ENCODE measurements around the gene RBM26.

Gene RBM26

GRCh38 chr13:79439275-79439674 is 33.2 kb upstream of the RBM26 start:
- no peaks in the 10 kb centered on the region for H3K27me3 ChIP-seq (ENCODE audit: control insufficient read depth, insufficient read depth, low read length)
- peaks cover 42% of the 10 kb centered on the region for H3K4me1 ChIP-seq (ENCODE audit: control insufficient read depth, insufficient read depth, low read length)
- no peaks in the 10 kb centered on the region for H3K36me3 ChIP-seq (ENCODE audit: control insufficient read depth, insufficient read depth, low read length)
- H3K9me3 ChIP-seq (ENCODE audit: control insufficient read depth, low read length), result no peaks in the 10 kb centered on the region
- H3K4me3 ChIP-seq (ENCODE audit: low read length), result no peak overlapping the region
- H3K9ac ChIP-seq (ENCODE audit: low read length), result no peak overlapping the region

DNA sequence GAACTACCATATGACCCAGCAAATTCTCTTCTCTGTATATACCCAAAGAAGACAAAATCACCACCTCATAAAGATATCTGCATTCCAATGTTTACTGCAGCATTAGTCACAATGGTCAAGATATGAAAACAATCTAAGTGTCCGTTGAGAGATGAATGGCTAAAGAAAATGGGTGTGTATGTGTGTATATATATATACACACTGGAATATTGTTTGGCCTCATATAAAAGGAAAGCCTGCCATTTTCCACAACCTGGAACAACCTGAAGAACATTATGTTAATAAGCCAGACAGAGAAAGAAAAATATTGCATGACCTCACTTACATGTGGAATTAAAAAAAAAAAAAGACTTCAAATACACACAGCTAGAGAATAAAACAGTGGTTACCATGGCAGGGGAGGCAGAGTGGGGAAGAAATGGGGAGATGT is 29.5 kb upstream of the RBM26 start:
- H3K36me3 ChIP-seq (ENCODE audit: control insufficient read depth, insufficient read depth, low read length), result no peaks in the 10 kb centered on the region
- no peak overlapping the region for H3K9ac ChIP-seq (ENCODE audit: low read length)
- H3K27me3 ChIP-seq (ENCODE audit: control insufficient read depth, insufficient read depth, low read length), result no peaks in the 10 kb centered on the region
- H3K4me3 ChIP-seq (ENCODE audit: low read length), result no peak overlapping the region
- no peaks in the 10 kb centered on the region for H3K9me3 ChIP-seq (ENCODE audit: control insufficient read depth, low read length)
- H3K4me1 ChIP-seq (ENCODE audit: control insufficient read depth, insufficient read depth, low read length), result peaks cover 22% of the 10 kb centered on the region

GRCh38 chr13:79434556-79434955 is 28.5 kb upstream of the RBM26 start:
- Histone ChIP-seq H3K27me3 (ENCODE audit: control insufficient read depth, insufficient read depth, low read length) (no peaks in the 10 kb centered on the region), H3K4me1 (ENCODE audit: control insufficient read depth, insufficient read depth, low read length) (peaks cover 21% of the 10 kb centered on the region), H3K9ac (ENCODE audit: low read length) (no peak overlapping the region), H3K4me3 (ENCODE audit: low read length) (no peak overlapping the region), H3K36me3 (ENCODE audit: control insufficient read depth, insufficient read depth, low read length) (no peaks in the 10 kb centered on the region), H3K9me3 (ENCODE audit: control insufficient read depth, low read length) (no peaks in the 10 kb centered on the region)

DNA sequence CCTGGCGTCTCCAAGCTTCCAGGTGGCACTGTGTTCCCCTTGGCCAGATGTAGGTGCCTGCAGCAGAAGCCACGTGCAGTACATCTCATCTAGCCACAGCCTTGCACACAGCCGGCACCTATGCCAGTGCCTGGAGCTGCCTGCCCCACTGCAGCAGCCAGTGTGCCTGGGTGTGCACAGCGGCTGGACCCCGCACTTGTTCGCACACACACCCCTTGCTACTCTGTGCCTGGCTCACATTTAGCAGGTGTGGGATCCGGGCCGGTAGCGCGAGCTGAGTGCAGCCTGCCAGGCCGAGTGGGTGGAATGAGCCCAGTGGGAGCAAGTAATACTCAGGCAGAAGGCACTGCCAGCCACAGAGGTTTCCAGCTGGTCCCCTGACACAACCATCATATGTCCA is 26.9 kb upstream of the RBM26 start:
- peaks cover 15% of the 10 kb centered on the region for H3K4me1 ChIP-seq (ENCODE audit: control insufficient read depth, insufficient read depth, low read length)
- no peak overlapping the region for H3K9ac ChIP-seq (ENCODE audit: low read length)
- H3K27me3 ChIP-seq (ENCODE audit: control insufficient read depth, insufficient read depth, low read length), result no peaks in the 10 kb centered on the region
- no peaks in the 10 kb centered on the region for H3K36me3 ChIP-seq (ENCODE audit: control insufficient read depth, insufficient read depth, low read length)
- no peak overlapping the region for H3K4me3 ChIP-seq (ENCODE audit: low read length)
- no peaks in the 10 kb centered on the region for H3K9me3 ChIP-seq (ENCODE audit: control insufficient read depth, low read length)

DNA sequence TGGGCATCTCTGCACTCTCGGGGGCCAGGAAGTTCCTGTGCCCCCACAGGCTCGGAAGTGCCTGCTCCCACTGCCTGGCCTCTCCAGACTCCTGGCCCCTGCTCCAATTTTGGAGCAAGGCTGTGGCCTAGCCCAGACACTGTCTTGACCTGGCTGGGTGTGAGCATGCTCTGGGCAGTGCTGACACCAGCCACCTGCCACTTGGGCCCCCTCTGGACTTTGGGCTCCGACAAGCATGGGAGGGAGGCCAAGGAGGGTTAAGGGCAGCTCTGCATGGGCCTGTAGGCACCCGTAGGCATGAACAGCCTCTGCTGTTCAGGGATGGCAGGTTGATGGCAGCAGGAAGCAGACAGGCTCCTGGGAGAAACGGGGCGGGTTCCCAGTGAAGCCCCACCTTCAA is 26.0 kb upstream of the RBM26 start:
- no peak overlapping the region for H3K4me3 ChIP-seq (ENCODE audit: low read length)

GRCh38 chr13:79429309-79429708 is 23.3 kb upstream of the RBM26 start:
- no peak overlapping the region for H3K4me3 ChIP-seq (ENCODE audit: low read length)
- no peaks in the 10 kb centered on the region for H3K4me1 ChIP-seq (ENCODE audit: control insufficient read depth, insufficient read depth, low read length)
- H3K9ac ChIP-seq (ENCODE audit: low read length), result no peak overlapping the region
- no peaks in the 10 kb centered on the region for H3K9me3 ChIP-seq (ENCODE audit: control insufficient read depth, low read length)
- H3K27me3 ChIP-seq (ENCODE audit: control insufficient read depth, insufficient read depth, low read length), result no peaks in the 10 kb centered on the region
- no peaks in the 10 kb centered on the region for H3K36me3 ChIP-seq (ENCODE audit: control insufficient read depth, insufficient read depth, low read length)

More for the DNA sequence above, 26.0 kb upstream of the RBM26 start:
- no peaks in the 10 kb centered on the region for H3K9me3 ChIP-seq (ENCODE audit: control insufficient read depth, low read length)
- H3K36me3 ChIP-seq (ENCODE audit: control insufficient read depth, insufficient read depth, low read length), result no peaks in the 10 kb centered on the region
- no peak overlapping the region for H3K9ac ChIP-seq (ENCODE audit: low read length)
- H3K4me1 ChIP-seq (ENCODE audit: control insufficient read depth, insufficient read depth, low read length), result peaks cover 15% of the 10 kb centered on the region
- H3K27me3 ChIP-seq (ENCODE audit: control insufficient read depth, insufficient read depth, low read length), result no peaks in the 10 kb centered on the region

- Histone ChIP-seq H3K27me3 (ENCODE audit: control insufficient read depth, insufficient read depth, low read length) (no peaks in the 10 kb centered on the region), H3K4me3 (ENCODE audit: low read length) (no peak overlapping the region), H3K9me3 (ENCODE audit: control insufficient read depth, low read length) (no peaks in the 10 kb centered on the region), H3K36me3 (ENCODE audit: control insufficient read depth, insufficient read depth, low read length) (no peaks in the 10 kb centered on the region), H3K9ac (ENCODE audit: low read length) (no peak overlapping the region), H3K4me1 (ENCODE audit: control insufficient read depth, insufficient read depth, low read length) (no peaks in the 10 kb centered on the region)
Measured at GRCh38 chr13:79427883-79428282, 21.8 kb upstream of the RBM26 start.

- Histone ChIP-seq H3K36me3 (ENCODE audit: control insufficient read depth, insufficient read depth, low read length) (no peaks in the 10 kb centered on the region), H3K9ac (ENCODE audit: low read length) (no peak overlapping the region), H3K27me3 (ENCODE audit: control insufficient read depth, insufficient read depth, low read length) (no peaks in the 10 kb centered on the region), H3K4me1 (ENCODE audit: control insufficient read depth, insufficient read depth, low read length) (no peaks in the 10 kb centered on the region), H3K9me3 (ENCODE audit: control insufficient read depth, low read length) (no peaks in the 10 kb centered on the region), H3K4me3 (ENCODE audit: low read length) (no peak overlapping the region)
Measured at GRCh38 chr13:79427265-79427664, 21.2 kb upstream of the RBM26 start.

- no peak overlapping the region for H3K9ac ChIP-seq (ENCODE audit: low read length)
Measured at GRCh38 chr13:79423801-79424642, 18.0 kb upstream of the RBM26 start.

GRCh38 chr13:79423340-79423739 is 17.3 kb upstream of the RBM26 start:
- Histone ChIP-seq H3K4me1 (ENCODE audit: control insufficient read depth, insufficient read depth, low read length) (no peaks in the 10 kb centered on the region), H3K4me3 (ENCODE audit: low read length) (no peak overlapping the region), H3K36me3 (ENCODE audit: control insufficient read depth, insufficient read depth, low read length) (no peaks in the 10 kb centered on the region), H3K27me3 (ENCODE audit: control insufficient read depth, insufficient read depth, low read length) (no peaks in the 10 kb centered on the region), H3K9ac (ENCODE audit: low read length) (no peak overlapping the region), H3K9me3 (ENCODE audit: control insufficient read depth, low read length) (no peaks in the 10 kb centered on the region)

More at GRCh38 chr13:79423801-79424642, 18.0 kb upstream of the RBM26 start:
- no peaks in the 10 kb centered on the region for H3K27me3 ChIP-seq (ENCODE audit: control insufficient read depth, insufficient read depth, low read length)
- H3K4me1 ChIP-seq (ENCODE audit: control insufficient read depth, insufficient read depth, low read length), result no peaks in the 10 kb centered on the region
- no peak overlapping the region for H3K4me3 ChIP-seq (ENCODE audit: low read length)
- H3K36me3 ChIP-seq (ENCODE audit: control insufficient read depth, insufficient read depth, low read length), result no peaks in the 10 kb centered on the region
- H3K9me3 ChIP-seq (ENCODE audit: control insufficient read depth, low read length), result no peaks in the 10 kb centered on the region

- Histone ChIP-seq H3K4me3 (ENCODE audit: low read length) (no peak overlapping the region), H3K9ac (ENCODE audit: low read length) (no peak overlapping the region), H3K9me3 (ENCODE audit: control insufficient read depth, low read length) (no peaks in the 10 kb centered on the region), H3K36me3 (ENCODE audit: control insufficient read depth, insufficient read depth, low read length) (no peaks in the 10 kb centered on the region), H3K27me3 (ENCODE audit: control insufficient read depth, insufficient read depth, low read length) (no peaks in the 10 kb centered on the region), H3K4me1 (ENCODE audit: control insufficient read depth, insufficient read depth, low read length) (no peaks in the 10 kb centered on the region)
Measured at GRCh38 chr13:79419365-79419764, 13.3 kb upstream of the RBM26 start.

- Histone ChIP-seq H3K27me3 (ENCODE audit: control insufficient read depth, insufficient read depth, low read length) (no peaks in the 10 kb centered on the region), H3K9ac (ENCODE audit: low read length) (no peak overlapping the region), H3K4me1 (ENCODE audit: control insufficient read depth, insufficient read depth, low read length) (no peaks in the 10 kb centered on the region), H3K9me3 (ENCODE audit: control insufficient read depth, low read length) (no peaks in the 10 kb centered on the region), H3K4me3 (ENCODE audit: low read length) (no peak overlapping the region), H3K36me3 (ENCODE audit: control insufficient read depth, insufficient read depth, low read length) (no peaks in the 10 kb centered on the region)
Measured at GRCh38 chr13:79417741-79418140, 11.7 kb upstream of the RBM26 start.
